Spleen (tissue), 11 donors: ENCODE measurements around the gene TMEM233. TPM values are rescaled to one million over a fixed set of nuclear protein-coding genes. Genes with fewer than 3 reads are reported as not detected.

Experiments
- DNase-seq: peaks from one replicate; pipeline ENCODE4 v3.0.0-alpha.2; 2020
- H3K27ac ChIP-seq, 8 donors: fragments of 200-600 bp; sonication (generic) in 7 of 8; 1 replicate in 4 of 8; 2 replicates in 4 of 8; pipeline versions ENCODE4 v1.5.0 to v1.8.0; 2016 to 2021; ENCODE audit warnings: inconsistent platforms in 4 of 8, mild to moderate bottlenecking in 4 of 8, moderate library complexity in 1 of 8
- H3K27me3 ChIP-seq, 7 donors: fragments of 200-600 bp; sonication (generic) in 6 of 7; replicated peaks in 1 of 7; 1 replicate in 4 of 7; 2 replicates in 3 of 7; pipeline versions ENCODE4 v1.5.0 to v1.8.0; 2016 to 2021; ENCODE audit warnings: inconsistent platforms in 3 of 7, mild to moderate bottlenecking in 1 of 7
- H3K36me3 ChIP-seq, 6 donors: fragments of 200-600 bp; sonication (generic) in 5 of 6; 1 replicate in 4 of 6; 2 replicates in 2 of 6; pipeline versions ENCODE4 v1.5.0 to v1.8.0; 2016 to 2021; ENCODE audit warnings: inconsistent platforms in 2 of 6
- H3K4me1 ChIP-seq, 6 donors: fragments of 200-600 bp; sonication (generic) in 5 of 6; 1 replicate in 3 of 6; 2 replicates in 3 of 6; pipeline versions ENCODE4 v1.5.0 to v1.8.0; 2016 to 2021; ENCODE audit warnings: inconsistent platforms in 3 of 6
- H3K4me3 ChIP-seq, 8 donors: fragments of 200-600 bp; sonication (generic) in 7 of 8; 1 replicate in 4 of 8; 2 replicates in 4 of 8; pipeline versions ENCODE4 v1.5.0 to v1.8.0; 2016 to 2021; ENCODE audit warnings: inconsistent platforms in 4 of 8, mild to moderate bottlenecking in 4 of 8, moderate library complexity in 2 of 8
- H3K9me3 ChIP-seq, 8 donors: fragments of 200-600 bp; sonication (generic) in 7 of 8; 1 replicate in 4 of 8; 2 replicates in 4 of 8; pipeline versions ENCODE4 v1.5.0 to v1.8.0; 2016 to 2021; ENCODE audit warnings: inconsistent platforms in 4 of 8
- POLR2A ChIP-seq, 3 donors: fragments of 450-650 bp; IDR thresholded peaks; one replicate each; pipeline ENCODE4 v1.5.1; 2017; ENCODE audit warnings: antibody characterized with exemption in 3 of 3, mild to moderate bottlenecking in 1 of 3
- POLR2AphosphoS5 ChIP-seq, 3 donors: sonication (generic); formaldehyde crosslinking; IDR thresholded peaks; one replicate each; pipeline ENCODE4 v1.5.1; 2017; ENCODE audit warnings: antibody characterized with exemption in 3 of 3
- whole genome bisulfite sequencing, 5 donors: extraction: QIAGEN DNeasy Blood & Tissue Kit in 3 of 5; methylation state at CpG; one replicate each; pipeline versions ENCODE4 v1.1.5 to v1.1.7; 2013 to 2018; 5-methylcytosine and 5-hydroxymethylcytosine counted together
- intact Hi-C: fragments of 100-400 bp; cut with DNase I; formaldehyde crosslinking; loops from one replicate; pipeline ENCODE4 v1.15.0; 2023; ENCODE audit warnings: low total_unique reads
- polyA plus RNA-seq, 3 donors: library from polyadenylated mRNA; stranded (reverse); fragments of 200-250 nt; gene quantifications; one replicate each; pipeline ENCODE4 v1.2.1, GENCODE V29; 2013
- total RNA-seq, 7 donors: library from RNA; depleted of rRNA in 3 of 7; stranded (reverse); fragments of >200 nt in 3 of 7; fragmentation: NEBNext Ultra II Directional in 4 of 7; extraction: Animal tissue kit (Norgen Biotek cat#: 25700) in 4 of 7; gene quantifications; one replicate each; pipeline versions ENCODE4 v1.1.0 to v1.2.1, GENCODE V29; 2016 to 2021
- TF ChIP-seq, protein P1 (sequence below), 11 experiments: fragments of 200-600 bp in 7 of 11; fragments of 450-650 bp in 4 of 11; sonication (generic) in 4 of 11; IDR thresholded peaks in 8 of 11; conservative IDR thresholded peaks in 3 of 11; 1 replicate in 7 of 11; 2 replicates in 4 of 11; pipeline versions ENCODE4 v1.4.0 to v1.8.0; 2016 to 2021; ENCODE audit warnings: antibody characterized with exemption in 11 of 11, inconsistent platforms in 4 of 11, mild to moderate bottlenecking in 1 of 11
- donor health status: healthy with polysubstance abuse.
- donor health status: DM: no; HTN: no; CAD: no; lungs with moderate emphysema.
- donor health status: DM: no; HTN: no; CAD: no.
- donor health status: Bipolar disorder and iron deficiency.
- donor health status: healthy.
- donor health status: DM: no; HTN: no; CAD: no.
- donor health status: DM: yes; HTN: yes; CAD: no.

TMEM233 gene
- total and polyA plus RNA-seq, 10 donors, result 0.15 to 0.74 (median 0.34) TPM; not detected in 1

DNA sequence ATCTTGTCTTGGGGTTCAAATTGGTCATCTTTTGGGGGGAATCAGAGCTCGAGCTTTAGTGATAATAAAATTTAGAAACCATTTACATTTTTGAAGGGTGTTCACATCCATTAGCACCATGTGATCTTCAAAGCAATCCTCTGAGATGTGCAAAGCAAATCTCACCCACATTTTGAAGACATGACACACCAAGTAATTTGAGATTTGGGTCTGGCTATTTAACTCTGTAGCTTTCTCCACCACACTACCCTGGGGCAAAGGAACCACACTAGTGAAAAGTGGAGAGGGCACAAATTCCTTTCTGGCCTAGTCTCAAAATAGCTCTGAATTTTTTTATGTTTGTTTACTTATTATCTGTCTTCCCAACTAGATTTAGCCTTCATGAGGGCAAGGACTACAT lies 46.6 kb upstream of the TMEM233 start:
- Histone ChIP-seq H3K4me3 (no peak overlapping the region), H3K4me1 (no peaks in the 10 kb centered on the region), H3K27me3 (peaks cover 0 to 33% (median 0%) of the 10 kb centered on the region in 7 donors), H3K9me3 (no peaks in the 10 kb centered on the region), H3K36me3 (no peaks in the 10 kb centered on the region), H3K27ac (no peak overlapping the region)
- intact Hi-C loops, result loop anchor here (10.0 kb wide), 2 partner anchors 572 to 1142 kb away; no protein-coding TSS in a partner anchor
- WGBS, 5 donors, result 20 to 57% (median 39%) methylated on average over 1 of the region's 1 CpG
- no peak for DNase-seq
- TF ChIP-seq POLR2A (IDR thresholded peaks at IDR 0.05), result no peak
- no peak for TF ChIP-seq POLR2AphosphoS5 (IDR thresholded peaks at IDR 0.05)
- TF ChIP-seq, protein P1, sequence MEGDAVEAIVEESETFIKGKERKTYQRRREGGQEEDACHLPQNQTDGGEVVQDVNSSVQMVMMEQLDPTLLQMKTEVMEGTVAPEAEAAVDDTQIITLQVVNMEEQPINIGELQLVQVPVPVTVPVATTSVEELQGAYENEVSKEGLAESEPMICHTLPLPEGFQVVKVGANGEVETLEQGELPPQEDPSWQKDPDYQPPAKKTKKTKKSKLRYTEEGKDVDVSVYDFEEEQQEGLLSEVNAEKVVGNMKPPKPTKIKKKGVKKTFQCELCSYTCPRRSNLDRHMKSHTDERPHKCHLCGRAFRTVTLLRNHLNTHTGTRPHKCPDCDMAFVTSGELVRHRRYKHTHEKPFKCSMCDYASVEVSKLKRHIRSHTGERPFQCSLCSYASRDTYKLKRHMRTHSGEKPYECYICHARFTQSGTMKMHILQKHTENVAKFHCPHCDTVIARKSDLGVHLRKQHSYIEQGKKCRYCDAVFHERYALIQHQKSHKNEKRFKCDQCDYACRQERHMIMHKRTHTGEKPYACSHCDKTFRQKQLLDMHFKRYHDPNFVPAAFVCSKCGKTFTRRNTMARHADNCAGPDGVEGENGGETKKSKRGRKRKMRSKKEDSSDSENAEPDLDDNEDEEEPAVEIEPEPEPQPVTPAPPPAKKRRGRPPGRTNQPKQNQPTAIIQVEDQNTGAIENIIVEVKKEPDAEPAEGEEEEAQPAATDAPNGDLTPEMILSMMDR (IDR thresholded peaks at IDR 0.05 in 8 of 11, conservative IDR thresholded peaks at IDR 0.05 in 3 of 11), result no peak

DNA sequence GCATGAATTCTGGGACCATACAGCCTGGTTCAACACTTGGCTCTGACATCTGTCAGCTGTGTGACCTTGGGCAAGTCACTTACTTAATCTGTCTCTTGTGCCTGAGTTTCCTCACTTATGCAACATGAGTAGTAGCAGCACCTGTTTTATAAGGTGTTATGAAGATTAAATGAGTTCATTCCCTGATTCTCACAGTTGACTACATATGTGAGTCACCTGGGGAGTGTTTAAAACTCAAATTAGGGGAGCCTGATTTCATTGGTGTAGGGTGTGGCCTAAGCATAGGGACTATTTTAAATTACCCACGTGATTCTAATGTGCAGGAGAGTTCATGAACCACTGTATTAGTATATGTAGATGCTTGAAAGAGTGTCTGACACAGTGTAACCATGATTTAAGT lies 36.7 kb upstream of the TMEM233 start:
- Histone ChIP-seq H3K36me3 (no peaks in the 10 kb centered on the region), H3K9me3 (peaks cover 0 to 3% (median 0%) of the 10 kb centered on the region in 8 donors), H3K4me3 (no peak overlapping the region), H3K4me1 (no peaks in the 10 kb centered on the region), H3K27me3 (no peaks in the 10 kb centered on the region), H3K27ac (no peak overlapping the region)
- 24 to 55% (median 43%) methylated on average over 1 of the region's 1 CpG for WGBS, 5 donors
- no peak for DNase-seq
- TF ChIP-seq POLR2A (IDR thresholded peaks at IDR 0.05), result no peak
- TF ChIP-seq, protein P1 (IDR thresholded peaks at IDR 0.05 in 8 of 11, conservative IDR thresholded peaks at IDR 0.05 in 3 of 11), result no peak
- no peak for TF ChIP-seq POLR2AphosphoS5 (IDR thresholded peaks at IDR 0.05)
- intact Hi-C loops, result no loop called here

DNA sequence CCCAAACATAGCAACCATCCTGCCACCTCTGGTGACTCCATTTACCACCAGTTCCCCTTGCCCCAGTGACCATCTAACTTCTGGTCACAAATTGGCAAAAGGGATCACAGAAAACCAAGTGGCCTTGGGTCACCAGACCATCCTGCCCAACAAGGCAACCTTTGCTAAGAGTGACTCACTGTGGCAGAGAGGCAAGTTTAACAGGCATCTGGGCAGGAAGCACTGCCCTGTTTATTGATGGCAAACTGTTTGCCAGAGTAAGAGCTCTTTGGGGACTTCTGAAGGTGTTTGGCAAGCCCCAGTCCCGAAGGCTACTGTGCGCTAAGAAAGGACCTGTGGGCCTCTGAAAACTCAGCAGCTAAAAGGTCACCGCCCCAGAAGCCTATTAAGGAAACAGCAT lies 28.2 kb upstream of the TMEM233 start:
- Histone ChIP-seq H3K27ac (no peak overlapping the region), H3K9me3 (no peaks in the 10 kb centered on the region), H3K4me3 (no peak overlapping the region), H3K36me3 (no peaks in the 10 kb centered on the region), H3K4me1 (no peaks in the 10 kb centered on the region), H3K27me3 (peaks cover 0 to 4% (median 0%) of the 10 kb centered on the region in 7 donors)
- no peak for DNase-seq
- intact Hi-C loops, result no loop called here
- 78 to 96% (median 91%) methylated on average over 3 of the region's 3 CpGs for WGBS, 5 donors
- no peak for TF ChIP-seq POLR2AphosphoS5 (IDR thresholded peaks at IDR 0.05)
- TF ChIP-seq, protein P1 (IDR thresholded peaks at IDR 0.05 in 8 of 11, conservative IDR thresholded peaks at IDR 0.05 in 3 of 11), result no peak
- TF ChIP-seq POLR2A (IDR thresholded peaks at IDR 0.05), result no peak

DNA sequence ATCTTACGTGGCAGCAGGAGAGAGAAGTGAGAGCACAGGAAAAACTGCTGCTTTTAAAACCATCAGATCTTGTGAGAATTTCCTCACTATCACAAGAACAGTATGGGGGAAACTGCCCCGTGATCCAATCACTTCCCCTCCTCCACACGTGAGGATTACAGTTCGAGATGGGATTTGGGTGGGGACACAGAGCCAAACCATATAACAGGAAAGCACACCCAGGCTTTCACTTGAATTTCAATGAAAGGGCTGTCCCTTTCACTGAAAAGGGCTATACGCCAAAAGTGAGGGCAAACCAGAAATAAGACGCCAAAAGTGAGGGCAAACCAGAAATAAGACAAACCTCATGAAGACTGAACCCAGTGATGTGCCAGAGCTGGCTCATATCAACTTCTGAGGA lies 22.8 kb upstream of the TMEM233 start:
- 63 to 76% (median 71%) methylated on average over 6 of the region's 6 CpGs for WGBS, 5 donors
- H3K27me3 ChIP-seq, result peaks cover 0 to 3% (median 0%) of the 10 kb centered on the region in 7 donors
- no peaks in the 10 kb centered on the region for H3K36me3 ChIP-seq
- H3K4me3 ChIP-seq, result no peak overlapping the region
- no peak overlapping the region for H3K27ac ChIP-seq
- H3K4me1 ChIP-seq, result peaks cover 0 to 6% (median 0%) of the 10 kb centered on the region in 6 donors
- DNase-seq, result no peak
- TF ChIP-seq, protein P1 (IDR thresholded peaks at IDR 0.05 in 8 of 11, conservative IDR thresholded peaks at IDR 0.05 in 3 of 11), result no peak
- TF ChIP-seq POLR2AphosphoS5 (IDR thresholded peaks at IDR 0.05), result no peak
- no peak for TF ChIP-seq POLR2A (IDR thresholded peaks at IDR 0.05)
- H3K9me3 ChIP-seq, result no peaks in the 10 kb centered on the region
- intact Hi-C loops, result no loop called here
